IMR-90 (cell line): ENCODE data around the gene STAC3. TPM values are rescaled to one million over a fixed set of nuclear protein-coding genes. Genes with fewer than 3 reads are reported as not detected.

Experiments used
- ATAC-seq: fragments of 200-7000 bp; cut with Tn5 transposase; 2 replicates; pipeline ENCODE4 v1.9.1; 2020; ENCODE audit warnings: low read depth, mild to moderate bottlenecking, moderate library complexity
- BruUV-seq: library from RNA; stranded (reverse); fragments of 400-500 nt; replicated peaks from 2 replicates; lab custom pipeline; 2021; lab: Mats Ljungman, UMichigan
- CTCF ChIA-PET: fragments of 300-600 bp; formaldehyde crosslinking; extraction: SDS; loops from one replicate; lab custom pipeline; 2021; ENCODE audit warnings: antibody characterized with exemption; lab: Yijun Ruan, JAX
- POLR2A ChIA-PET: fragments of 300-600 bp; sonication (Branson Sonifier 250); formaldehyde crosslinking; loops from one replicate; lab custom pipeline; 2022; ENCODE audit warnings: antibody characterized with exemption; ENCODE audit not compliant: unreplicated experiment; lab: Charles Lee
- DNase-seq: peaks from one replicate; pipeline ENCODE4 v3.0.0; 2013
- H2AFZ ChIP-seq: replicated peaks from 2 replicates; pipeline ENCODE3; 2013; ENCODE audit warnings: low read length, mild to moderate bottlenecking; ENCODE audit not compliant: poor library complexity
- H2AK5ac ChIP-seq: 2 replicates; pipeline ENCODE4 v1.6.1; 2013; ENCODE audit warnings: low read depth, low read length, inconsistent platforms
- H2AK9ac ChIP-seq: replicated peaks from 2 replicates; pipeline ENCODE3; 2013; ENCODE audit warnings: mild to moderate bottlenecking, low read depth, low read length, moderate library complexity; ENCODE audit not compliant: poor library complexity
- H2BK120ac ChIP-seq: 2 replicates; pipeline ENCODE4 v1.6.1; 2013; ENCODE audit warnings: low read depth, low read length, inconsistent platforms
- H2BK15ac ChIP-seq: 3 replicates; pipeline ENCODE4 v1.6.1; 2013; ENCODE audit warnings: low read depth, low read length, inconsistent platforms
- H2BK20ac ChIP-seq: 2 replicates; pipeline ENCODE4 v1.6.1; 2013; ENCODE audit warnings: low read depth, mild to moderate bottlenecking, inconsistent platforms, low read length, moderate library complexity
- H2BK5ac ChIP-seq: 2 replicates; pipeline ENCODE4 v1.6.1; 2013; ENCODE audit warnings: mild to moderate bottlenecking, low read depth, low read length, inconsistent platforms; ENCODE audit not compliant: poor library complexity, severe bottlenecking
- H3K14ac ChIP-seq: replicated peaks from 2 replicates; pipeline ENCODE4 v1.6.1; 2013; ENCODE audit warnings: low read depth, low read length, inconsistent platforms
- H3K18ac ChIP-seq: 2 replicates; pipeline ENCODE4 v1.6.1; 2013; ENCODE audit warnings: low read depth, low read length, control low read depth
- H3K23ac ChIP-seq: 2 replicates; pipeline ENCODE4 v1.6.1; 2013; ENCODE audit warnings: low read depth, low read length, inconsistent platforms
- H3K27ac ChIP-seq: 2 replicates; pipeline ENCODE4 v1.5.1; 2013; ENCODE audit warnings: mild to moderate bottlenecking, control low read depth, low read length; ENCODE audit not compliant: insufficient read depth
- H3K27me3 ChIP-seq: 2 replicates; pipeline ENCODE4 v1.6.1; 2013; ENCODE audit warnings: low read length; ENCODE audit not compliant: control insufficient read depth, insufficient read depth
- H3K36me3 ChIP-seq: 2 replicates; pipeline ENCODE4 v1.6.1; 2013; ENCODE audit warnings: low read length, mixed read lengths; ENCODE audit not compliant: control insufficient read depth, insufficient read depth
- H3K4ac ChIP-seq: 2 replicates; pipeline ENCODE4 v1.6.1; 2013; ENCODE audit warnings: low read depth, low read length, inconsistent platforms
- H3K4me1 ChIP-seq: 2 replicates; pipeline ENCODE4 v1.6.1; 2013; ENCODE audit warnings: low read length, mixed read lengths; ENCODE audit not compliant: control insufficient read depth, insufficient read depth
- H3K4me2 ChIP-seq: 2 replicates; pipeline ENCODE4 v1.6.1; 2013; ENCODE audit warnings: low read depth, mild to moderate bottlenecking, control low read depth, low read length, moderate library complexity
- H3K4me3 ChIP-seq: 2 replicates; pipeline ENCODE4 v1.5.1; 2013; ENCODE audit warnings: low read depth, mild to moderate bottlenecking, control low read depth, low read length, moderate library complexity; ENCODE audit not compliant: insufficient read depth
- H3K56ac ChIP-seq: 2 replicates; pipeline ENCODE4 v1.6.1; 2013; ENCODE audit warnings: low read length, inconsistent platforms; ENCODE audit not compliant: insufficient read depth; ENCODE audit errors: extremely low read depth
- H3K79me1 ChIP-seq, 2 experiments: 2 replicates each; pipeline ENCODE4 v1.6.1; 2013; ENCODE audit warnings: low read length in 2 of 2, inconsistent platforms in 1 of 2, low read depth in 1 of 2
- H3K9ac ChIP-seq: 2 replicates; pipeline ENCODE4 v1.6.1; 2013; ENCODE audit warnings: low read depth, low read length, control low read depth
- H3K9me1 ChIP-seq: 2 replicates; pipeline ENCODE4 v1.6.1; 2013; ENCODE audit warnings: low read length, inconsistent platforms; ENCODE audit not compliant: insufficient read depth
- H3K9me3 ChIP-seq: 2 replicates; pipeline ENCODE4 v1.6.1; 2013; ENCODE audit warnings: low read length; ENCODE audit not compliant: control insufficient read depth, insufficient read depth
- H4K20me1 ChIP-seq: 2 replicates; pipeline ENCODE4 v1.6.1; 2013; ENCODE audit warnings: low read length, inconsistent platforms; ENCODE audit not compliant: insufficient read depth
- H4K5ac ChIP-seq: 2 replicates; pipeline ENCODE4 v1.6.1; 2013; ENCODE audit warnings: mild to moderate bottlenecking, low read depth, low read length, control low read depth
- H4K8ac ChIP-seq, 2 experiments: 2 replicates each; pipeline ENCODE4 v1.6.1; 2013; ENCODE audit warnings: low read depth in 2 of 2, low read length in 2 of 2, control low read depth in 1 of 2, inconsistent platforms in 1 of 2
- H4K91ac ChIP-seq: 2 replicates; pipeline ENCODE4 v1.6.1; 2013; ENCODE audit warnings: low read depth, low read length, inconsistent platforms; ENCODE audit not compliant: insufficient read depth
- BHLHE40 ChIP-seq: fragments of 150-350 bp; IDR thresholded peaks from 2 replicates; pipeline ENCODE4 v1.6.1; 2016; ENCODE audit warnings: mild to moderate bottlenecking, low read depth, low read length
- CEBPB ChIP-seq: IDR thresholded peaks from 2 replicates; pipeline ENCODE4 v1.6.1; 2012; ENCODE audit warnings: low read depth, low read length, improper control_type of control experiment
- CHD1 ChIP-seq: IDR thresholded peaks from 2 replicates; pipeline ENCODE4 v1.6.1; 2012; ENCODE audit warnings: low read depth, low read length, improper control_type of control experiment
- FOS ChIP-seq: fragments of 150-350 bp; IDR thresholded peaks from 2 replicates; pipeline ENCODE4 v1.6.1; 2016; ENCODE audit warnings: low read depth, low read length
- MAFK ChIP-seq: IDR thresholded peaks from 2 replicates; pipeline ENCODE4 v1.6.1; 2012; ENCODE audit warnings: low read depth, low read length, improper control_type of control experiment
- MAZ ChIP-seq: IDR thresholded peaks from 2 replicates; pipeline ENCODE4 v1.6.1; 2012; ENCODE audit warnings: low read depth, mild to moderate bottlenecking, low read length, improper control_type of control experiment, moderate library complexity, borderline replicate concordance
- MXI1 ChIP-seq: IDR thresholded peaks from 2 replicates; pipeline ENCODE4 v1.6.1; 2012; ENCODE audit warnings: low read depth, mild to moderate bottlenecking, low read length, moderate library complexity, borderline replicate concordance
- NFE2L2 ChIP-seq: fragments of 150-350 bp; IDR thresholded peaks from 2 replicates; pipeline ENCODE4 v1.6.1; 2016; ENCODE audit warnings: low read depth, mild to moderate bottlenecking, low read length
- POLR2A ChIP-seq: IDR thresholded peaks from 2 replicates; pipeline ENCODE4 v1.6.1; 2012; ENCODE audit warnings: mild to moderate bottlenecking, low read depth, low read length
- RAD21 ChIP-seq: IDR thresholded peaks from 2 replicates; pipeline ENCODE4 v1.6.1; 2012; ENCODE audit warnings: low read length, improper control_type of control experiment
- RCOR1 ChIP-seq: IDR thresholded peaks from 2 replicates; pipeline ENCODE4 v1.6.1; 2012; ENCODE audit warnings: mild to moderate bottlenecking, low read length, improper control_type of control experiment; ENCODE audit not compliant: insufficient replicate concordance
- RFX5 ChIP-seq: IDR thresholded peaks from 2 replicates; pipeline ENCODE4 v1.8.0; 2012; ENCODE audit warnings: low read depth, mild to moderate bottlenecking, low read length, moderate library complexity
- SMC3 ChIP-seq: fragments of 150-350 bp; IDR thresholded peaks from 2 replicates; pipeline ENCODE4 v1.6.1; 2016; ENCODE audit warnings: low read depth, mild to moderate bottlenecking, antibody characterized with exemption, low read length, moderate library complexity
- WGBS, 2 experiments: methylation state at CpG; one replicate each; pipeline versions ENCODE4 v1.1.5 to v1.1.7; 2013; ENCODE audit warnings: missing lambda C conversion rate in 2 of 2; ENCODE audit not compliant: insufficient read length in 1 of 2; ENCODE audit errors: extremely low coverage in 2 of 2; 5-methylcytosine and 5-hydroxymethylcytosine counted together
- dilution Hi-C: fragments of 300-500 bp; cut with HindIII; formaldehyde crosslinking; loops from one replicate; pipeline ENCODE4 v1.14.3; 2018; ENCODE audit warnings: low sequenced_read_pairs; ENCODE audit not compliant: unreplicated experiment
- in situ Hi-C: fragments of 300-500 bp; cut with MboI; formaldehyde crosslinking; loops from 3 replicates; pipeline ENCODE4 v1.14.3; 2019; ENCODE audit warnings: low sequenced_read_pairs, inconsistent platforms, mixed read lengths
- intact Hi-C: fragments of 100-400 bp; cut with micrococcal nuclease; formaldehyde crosslinking; loops from 2 replicates; pipeline ENCODE4 v1.10.0; 2022
- polyA plus RNA-seq, 3 experiments: library from polyadenylated mRNA; depleted of rRNA; stranded (reverse); fragments of >200 nt; gene quantifications; 2 replicates each; pipeline ENCODE4 v1.2.3, GENCODE V29; 2012; ENCODE audit warnings: low replicate concordance in 1 of 3
- total RNA-seq: library from RNA; depleted of rRNA; stranded (reverse); fragments of >200 nt; gene quantifications from 2 replicates; pipeline ENCODE4 v1.2.3, GENCODE V29; 2012
- TF ChIP-seq, protein P1 (sequence below): fragments of 150-350 bp; IDR thresholded peaks from 2 replicates; pipeline ENCODE4 v1.6.1; 2017; ENCODE audit warnings: mild to moderate bottlenecking, antibody characterized with exemption, low read length, low read depth
- TF ChIP-seq, protein P2 (sequence below): fragments of 150-350 bp; IDR thresholded peaks from 2 replicates; pipeline ENCODE4 v1.6.1; 2016; ENCODE audit warnings: low read depth, mild to moderate bottlenecking, low read length, moderate library complexity, borderline replicate concordance

Gene STAC3
- total and polyA plus RNA-seq, 2 of the 4 experiments (the other 2 are of a cell fraction), result 0.18 to 0.67 TPM

DNA sequence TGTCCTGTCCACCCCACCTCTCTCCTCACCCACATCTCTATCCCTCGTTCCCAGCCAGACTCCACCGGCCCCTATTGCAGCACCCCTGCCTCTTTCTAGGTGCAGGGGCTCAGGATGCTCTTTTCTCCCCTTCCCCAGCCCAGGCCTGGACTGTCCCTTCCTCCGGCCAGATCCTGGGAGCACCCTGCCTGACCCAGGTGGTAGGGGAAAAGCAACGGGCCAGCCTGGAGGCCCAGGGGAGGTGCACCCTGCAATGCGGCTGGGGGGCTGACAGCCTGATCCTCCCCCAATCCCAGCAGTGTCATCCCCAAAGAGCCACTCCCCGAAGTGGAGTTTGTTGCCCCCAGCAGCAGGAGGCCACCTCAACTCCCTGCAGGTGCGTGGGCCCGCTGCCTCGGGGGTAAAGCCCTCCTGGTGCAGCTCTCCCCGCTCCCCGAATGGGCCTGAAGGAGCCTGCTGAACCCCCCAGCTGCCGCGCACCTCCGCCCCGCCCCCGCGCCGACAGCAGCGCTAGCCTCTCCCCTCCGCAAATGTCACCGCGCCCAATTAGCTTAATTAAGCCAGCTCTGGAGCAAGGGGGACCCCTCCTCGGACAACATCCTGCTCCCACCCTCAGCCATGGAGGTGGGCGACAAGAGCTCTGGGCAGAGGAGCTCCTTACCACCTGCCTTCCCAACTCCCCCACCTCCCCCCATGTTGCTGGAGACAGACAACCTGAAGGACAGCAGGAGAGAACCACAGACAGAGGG is 29.6 kb downstream of the STAC3 start (continued):
- TF ChIP-seq, protein P1, sequence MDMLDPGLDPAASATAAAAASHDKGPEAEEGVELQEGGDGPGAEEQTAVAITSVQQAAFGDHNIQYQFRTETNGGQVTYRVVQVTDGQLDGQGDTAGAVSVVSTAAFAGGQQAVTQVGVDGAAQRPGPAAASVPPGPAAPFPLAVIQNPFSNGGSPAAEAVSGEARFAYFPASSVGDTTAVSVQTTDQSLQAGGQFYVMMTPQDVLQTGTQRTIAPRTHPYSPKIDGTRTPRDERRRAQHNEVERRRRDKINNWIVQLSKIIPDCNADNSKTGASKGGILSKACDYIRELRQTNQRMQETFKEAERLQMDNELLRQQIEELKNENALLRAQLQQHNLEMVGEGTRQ, result no peak
- TF ChIP-seq MAFK, result no peak

DNA sequence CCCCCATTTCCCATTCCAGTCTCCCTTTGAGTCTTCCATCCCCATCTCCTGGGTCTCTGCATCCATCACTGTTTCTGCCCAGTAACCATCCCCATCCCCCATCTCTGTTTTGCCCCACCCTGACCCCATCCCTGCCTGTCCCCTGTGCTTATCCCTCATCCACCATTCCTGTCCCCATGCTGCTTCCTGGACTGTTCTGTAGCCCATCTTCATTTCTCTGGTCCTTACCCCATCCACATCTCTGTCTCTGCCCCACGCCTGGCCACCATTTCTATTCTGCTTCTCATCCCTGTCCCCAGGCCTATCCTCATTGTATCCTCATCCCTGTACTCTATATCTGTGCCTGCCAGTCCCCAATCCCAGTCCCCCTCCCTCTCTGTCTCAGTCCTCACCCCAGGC is 30.2 kb downstream of the STAC3 start:
- H3K36me3 ChIP-seq, result no peaks in the 10 kb centered on the region
- no peak overlapping the region for H4K91ac ChIP-seq
- H2BK120ac ChIP-seq, result no peak overlapping the region
- no peak overlapping the region for H3K56ac ChIP-seq
- no peak overlapping the region for H2BK15ac ChIP-seq
- DNase-seq (no peak), ATAC-seq (no peak)
- H3K4me2 ChIP-seq, result no peak overlapping the region
- no peak overlapping the region for H2AFZ ChIP-seq
- no peak overlapping the region for H3K23ac ChIP-seq
- no peak overlapping the region for H3K4ac ChIP-seq
- H4K20me1 ChIP-seq, result peaks cover 21% of the 10 kb centered on the region
- H2BK20ac ChIP-seq, result no peak overlapping the region
- H3K9me3 ChIP-seq, result no peaks in the 10 kb centered on the region
- H4K8ac ChIP-seq, result no peak overlapping the region
- H3K18ac ChIP-seq, result no peak overlapping the region
- peak overlapping the region; percentile 82 for H2AK9ac ChIP-seq
- peaks cover 5% of the 10 kb centered on the region; the same call in 1 of the 2 replicates for H3K4me1 ChIP-seq
- no peak overlapping the region for H2BK5ac ChIP-seq
- intact Hi-C loops (no loop called here), dilution Hi-C loops (no loop called here), in situ Hi-C loops (no loop called here)
- H3K79me1 ChIP-seq, result peaks cover 0 to 7% of the 10 kb centered on the region in 2 experiments; a peak in 1 of 4 replicates
- CTCF ChIA-PET, result no interaction called here
- no peak overlapping the region for H3K27ac ChIP-seq
- H3K27me3 ChIP-seq, result peaks cover 67% of the 10 kb centered on the region
- H4K5ac ChIP-seq, result no peak overlapping the region
- H3K9me1 ChIP-seq, result no peaks in the 10 kb centered on the region
- no TSS peak for BruUV-seq
- no peak overlapping the region; the same call in 1 of the 2 replicates for H2AK5ac ChIP-seq
- no peak overlapping the region for H3K14ac ChIP-seq
- no peak overlapping the region for H3K9ac ChIP-seq
- POLR2A ChIA-PET, result no interaction called here
- no peak overlapping the region for H3K4me3 ChIP-seq
- WGBS, 2 experiments, result 77% methylated on average over 1 of the region's 1 CpG; no CpG with 5 or more reads in 1 of the 2 experiments
- TF ChIP-seq NFE2L2, result no peak
- no peak for TF ChIP-seq RCOR1
- no peak for TF ChIP-seq MAFK
- no peak for TF ChIP-seq CHD1
- TF ChIP-seq MXI1, result no peak
- no peak for TF ChIP-seq RAD21
- TF ChIP-seq, protein P2, sequence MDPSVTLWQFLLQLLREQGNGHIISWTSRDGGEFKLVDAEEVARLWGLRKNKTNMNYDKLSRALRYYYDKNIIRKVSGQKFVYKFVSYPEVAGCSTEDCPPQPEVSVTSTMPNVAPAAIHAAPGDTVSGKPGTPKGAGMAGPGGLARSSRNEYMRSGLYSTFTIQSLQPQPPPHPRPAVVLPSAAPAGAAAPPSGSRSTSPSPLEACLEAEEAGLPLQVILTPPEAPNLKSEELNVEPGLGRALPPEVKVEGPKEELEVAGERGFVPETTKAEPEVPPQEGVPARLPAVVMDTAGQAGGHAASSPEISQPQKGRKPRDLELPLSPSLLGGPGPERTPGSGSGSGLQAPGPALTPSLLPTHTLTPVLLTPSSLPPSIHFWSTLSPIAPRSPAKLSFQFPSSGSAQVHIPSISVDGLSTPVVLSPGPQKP, result no peak
- TF ChIP-seq SMC3, result no peak
- TF ChIP-seq, protein P1, result no peak
- no peak for TF ChIP-seq BHLHE40
- TF ChIP-seq MAZ, result no peak
- no peak for TF ChIP-seq CEBPB
- no peak for TF ChIP-seq POLR2A
- TF ChIP-seq RFX5, result no peak
- TF ChIP-seq FOS, result no peak
